ENCODE results near the gene RBBP8. TPM values are rescaled to one million over a fixed set of nuclear protein-coding genes. Genes with fewer than 3 reads are reported as not detected.
A peak's percentile ranks its signal among the peaks of the same experiment; 100 is the strongest.

RBBP8 gene
- total RNA-seq, 1 donor from 2014 or later = 19.3 TPM

DNA sequence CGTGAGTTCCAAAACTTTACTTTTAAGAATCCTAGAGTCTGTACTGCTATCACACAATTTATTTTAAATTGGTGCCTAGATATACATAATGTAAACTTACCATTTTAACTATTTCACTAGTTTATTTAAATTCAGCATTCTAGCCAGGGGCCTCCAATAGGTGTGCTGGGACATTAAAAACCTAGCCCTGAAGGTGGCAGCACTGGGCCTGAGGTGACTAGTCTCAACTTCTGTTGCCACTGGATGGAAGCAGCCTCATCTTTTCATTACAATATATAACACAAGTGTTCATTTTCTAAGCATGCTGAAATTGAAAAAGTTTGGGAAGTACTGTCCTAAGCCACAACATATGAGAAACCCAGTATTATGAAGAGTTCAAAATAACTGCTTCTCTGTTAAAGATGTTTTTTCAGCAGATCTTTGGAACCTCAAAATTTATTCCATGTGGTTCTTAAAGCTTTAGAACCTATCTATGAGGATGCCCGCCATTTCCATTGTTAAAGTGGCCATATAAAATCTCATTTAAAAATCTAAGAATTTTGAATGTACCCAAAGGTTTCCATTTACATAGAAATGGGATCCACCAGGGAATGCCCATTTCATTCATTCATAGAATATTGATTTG is 2.9 kb upstream of the RBBP8 start:
- TF ChIP-seq, protein P1, sequence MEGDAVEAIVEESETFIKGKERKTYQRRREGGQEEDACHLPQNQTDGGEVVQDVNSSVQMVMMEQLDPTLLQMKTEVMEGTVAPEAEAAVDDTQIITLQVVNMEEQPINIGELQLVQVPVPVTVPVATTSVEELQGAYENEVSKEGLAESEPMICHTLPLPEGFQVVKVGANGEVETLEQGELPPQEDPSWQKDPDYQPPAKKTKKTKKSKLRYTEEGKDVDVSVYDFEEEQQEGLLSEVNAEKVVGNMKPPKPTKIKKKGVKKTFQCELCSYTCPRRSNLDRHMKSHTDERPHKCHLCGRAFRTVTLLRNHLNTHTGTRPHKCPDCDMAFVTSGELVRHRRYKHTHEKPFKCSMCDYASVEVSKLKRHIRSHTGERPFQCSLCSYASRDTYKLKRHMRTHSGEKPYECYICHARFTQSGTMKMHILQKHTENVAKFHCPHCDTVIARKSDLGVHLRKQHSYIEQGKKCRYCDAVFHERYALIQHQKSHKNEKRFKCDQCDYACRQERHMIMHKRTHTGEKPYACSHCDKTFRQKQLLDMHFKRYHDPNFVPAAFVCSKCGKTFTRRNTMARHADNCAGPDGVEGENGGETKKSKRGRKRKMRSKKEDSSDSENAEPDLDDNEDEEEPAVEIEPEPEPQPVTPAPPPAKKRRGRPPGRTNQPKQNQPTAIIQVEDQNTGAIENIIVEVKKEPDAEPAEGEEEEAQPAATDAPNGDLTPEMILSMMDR (IDR thresholded peaks at IDR 0.05) = peak; percentile 84
- peaks cover 12% of the 10 kb centered on the region for H3K4me1 Mint-ChIP-seq (ENCODE audit: unreplicated experiment)
- no peak overlapping the region for H3K4me3 Mint-ChIP-seq (ENCODE audit: unreplicated experiment)
- no peaks in the 10 kb centered on the region for H3K36me3 Mint-ChIP-seq (ENCODE audit: unreplicated experiment)
- DNase-seq (ENCODE audit: extremely low spot score, unreplicated experiment) = no peak
- H3K27me3 Mint-ChIP-seq (ENCODE audit: unreplicated experiment) = no peaks in the 10 kb centered on the region
- H3K27ac Mint-ChIP-seq (ENCODE audit: unreplicated experiment) = no peak overlapping the region
- H3K9me3 Mint-ChIP-seq (ENCODE audit: unreplicated experiment) = no peaks in the 10 kb centered on the region

DNA sequence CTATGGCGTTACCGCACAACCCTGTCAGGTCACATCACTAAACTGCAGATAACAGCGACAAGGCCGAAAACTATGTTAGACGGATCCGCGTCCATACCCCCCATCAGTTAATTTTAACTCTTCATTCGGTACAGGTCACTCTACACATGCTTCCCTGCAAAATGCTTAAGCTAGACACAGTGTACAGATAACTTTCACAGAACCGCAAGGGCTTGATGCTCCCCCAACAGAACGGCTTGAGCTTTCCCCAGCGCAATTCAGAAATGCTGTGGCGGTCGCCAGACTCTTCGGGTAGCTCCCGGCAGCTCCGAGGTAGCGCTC is 283 bp upstream of the RBBP8 start:
- H3K27ac Mint-ChIP-seq (ENCODE audit: unreplicated experiment) = peak overlapping the region; percentile 82
- H3K4me1 Mint-ChIP-seq (ENCODE audit: unreplicated experiment) = peaks cover 14% of the 10 kb centered on the region
- peak overlapping the region; percentile 84 for H3K4me3 Mint-ChIP-seq (ENCODE audit: unreplicated experiment)
- DNase-seq (ENCODE audit: extremely low spot score, unreplicated experiment) = no peak
- H3K27me3 Mint-ChIP-seq (ENCODE audit: unreplicated experiment) = no peaks in the 10 kb centered on the region
- no peaks in the 10 kb centered on the region for H3K9me3 Mint-ChIP-seq (ENCODE audit: unreplicated experiment)
- H3K36me3 Mint-ChIP-seq (ENCODE audit: unreplicated experiment) = no peaks in the 10 kb centered on the region
- TF ChIP-seq, protein P1 (IDR thresholded peaks at IDR 0.05) = no peak

DNA sequence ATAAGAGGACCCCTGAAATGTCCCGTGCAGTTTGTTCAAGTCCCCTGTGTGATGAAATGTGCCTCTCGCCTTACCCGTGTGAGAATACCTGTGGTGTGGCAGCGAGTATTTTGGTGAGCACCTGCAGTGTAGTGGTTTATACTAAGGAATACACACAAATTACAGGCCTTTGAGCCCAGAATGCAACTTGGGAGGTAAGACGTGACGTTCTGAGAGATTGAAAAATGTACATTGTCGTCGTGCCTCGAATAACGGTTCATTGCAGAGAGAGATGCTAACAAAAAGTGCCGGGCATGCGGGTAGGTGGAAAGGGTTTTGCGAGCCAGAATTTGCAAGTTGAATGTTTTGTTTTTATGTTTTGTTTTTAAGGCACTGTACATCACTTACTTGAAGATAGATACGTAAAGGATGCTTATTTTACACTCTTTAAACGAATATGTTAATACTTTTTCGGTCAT is 867 bp downstream of the RBBP8 start:
- TF ChIP-seq, protein P1 (IDR thresholded peaks at IDR 0.05) = no peak
- Mint-ChIP-seq H3K4me1 (ENCODE audit: unreplicated experiment) (peaks cover 14% of the 10 kb centered on the region), H3K36me3 (ENCODE audit: unreplicated experiment) (peaks cover 3% of the 10 kb centered on the region), H3K4me3 (ENCODE audit: unreplicated experiment) (peak overlapping the region; percentile 84), H3K27ac (ENCODE audit: unreplicated experiment) (peak overlapping the region; percentile 92), H3K9me3 (ENCODE audit: unreplicated experiment) (no peaks in the 10 kb centered on the region), H3K27me3 (ENCODE audit: unreplicated experiment) (no peaks in the 10 kb centered on the region)
- DNase-seq (ENCODE audit: extremely low spot score, unreplicated experiment) = no peak

DNA sequence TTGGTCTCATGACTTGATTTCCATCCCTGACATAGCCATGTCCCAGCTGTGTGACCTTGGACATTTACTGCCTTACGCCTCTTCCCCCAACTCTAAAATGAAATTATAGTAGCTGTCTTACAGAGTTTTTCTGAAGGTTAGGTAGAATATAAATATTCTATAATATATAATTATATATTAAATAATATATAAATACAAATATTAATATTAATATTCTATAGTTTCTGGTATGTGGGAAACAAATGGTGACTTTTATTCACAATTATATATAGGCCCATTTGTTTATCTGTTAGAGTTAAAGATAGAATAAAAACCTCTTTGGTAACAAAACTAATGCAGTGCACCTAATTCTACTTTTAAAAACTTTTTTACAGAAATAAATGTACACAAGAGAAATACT is 1.7 kb downstream of the RBBP8 start:
- H3K36me3 Mint-ChIP-seq (ENCODE audit: unreplicated experiment) = peaks cover 3% of the 10 kb centered on the region
- TF ChIP-seq, protein P1 (IDR thresholded peaks at IDR 0.05) = no peak
- peak overlapping the region; percentile 35 for H3K4me3 Mint-ChIP-seq (ENCODE audit: unreplicated experiment)
- H3K27me3 Mint-ChIP-seq (ENCODE audit: unreplicated experiment) = no peaks in the 10 kb centered on the region
- H3K9me3 Mint-ChIP-seq (ENCODE audit: unreplicated experiment) = no peaks in the 10 kb centered on the region
- no peak overlapping the region for H3K27ac Mint-ChIP-seq (ENCODE audit: unreplicated experiment)
- DNase-seq (ENCODE audit: extremely low spot score, unreplicated experiment) = no peak
- H3K4me1 Mint-ChIP-seq (ENCODE audit: unreplicated experiment) = peaks cover 14% of the 10 kb centered on the region

DNA sequence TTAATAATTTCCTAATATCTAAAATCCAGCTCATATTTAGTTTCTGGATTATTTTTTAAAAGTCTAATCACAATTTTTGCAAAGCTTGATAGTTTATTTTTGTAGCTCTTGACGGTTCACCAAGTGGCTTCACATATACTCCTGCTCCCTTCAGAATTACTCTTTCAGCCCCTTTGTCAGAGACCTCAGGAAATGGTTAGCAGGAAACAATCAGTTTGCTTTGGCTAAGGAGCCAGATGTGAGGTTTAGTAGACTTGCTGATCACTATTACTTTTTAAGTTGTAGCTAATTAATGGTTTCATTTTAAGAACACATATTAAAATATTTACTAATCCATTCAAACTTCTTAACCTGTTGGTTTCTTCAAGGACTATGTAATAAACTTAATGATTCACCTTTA is 2.3 kb downstream of the RBBP8 start:
- no peak for DNase-seq (ENCODE audit: extremely low spot score, unreplicated experiment)
- H3K27me3 Mint-ChIP-seq (ENCODE audit: unreplicated experiment) = no peaks in the 10 kb centered on the region

More for the DNA sequence above, 2.3 kb downstream of the RBBP8 start:
- Mint-ChIP-seq H3K36me3 (ENCODE audit: unreplicated experiment) (peaks cover 3% of the 10 kb centered on the region), H3K4me3 (ENCODE audit: unreplicated experiment) (no peak overlapping the region), H3K9me3 (ENCODE audit: unreplicated experiment) (no peaks in the 10 kb centered on the region), H3K4me1 (ENCODE audit: unreplicated experiment) (peaks cover 14% of the 10 kb centered on the region), H3K27ac (ENCODE audit: unreplicated experiment) (no peak overlapping the region)
- TF ChIP-seq, protein P1 (IDR thresholded peaks at IDR 0.05) = no peak

Data from osteocyte (in vitro differentiated cells).